ENCODE data around the gene SLC7A6OS.

SLC7A6OS gene

GRCh38 chr16:68300734-68301459 is 9.8 kb downstream of the SLC7A6OS start:
- Histone ChIP-seq H3K9ac (ENCODE audit: low read length in 5 of 5) (peak overlapping the region in 2 of 5 donors; percentile 2 to 45), H3K27ac (ENCODE audit: low read depth, low read length) (peak overlapping the region; percentile 94)

GRCh38 chr16:68299571-68300453 is 10.9 kb downstream of the SLC7A6OS start:
- Histone ChIP-seq H3K9ac (ENCODE audit: low read length in 5 of 5) (no peak overlapping the region), H3K27ac (ENCODE audit: low read depth, low read length) (peak overlapping the region; percentile 94), H3K4me3 (ENCODE audit: low read depth in 1 of 5, low read length in 5 of 5) (no peak overlapping the region), H3K36me3 (ENCODE audit: control insufficient read depth in 5 of 5, insufficient read depth in 5 of 5, low read length in 5 of 5) (peaks cover 33 to 96% (median 79%) of the 10 kb centered on the region in 5 donors), H3K4me1 (ENCODE audit: control insufficient read depth in 5 of 5, insufficient read depth in 5 of 5, low read length in 5 of 5) (peaks cover 0 to 44% (median 42%) of the 10 kb centered on the region in 5 donors), H3K9me3 (ENCODE audit: control insufficient read depth in 5 of 5, low read length in 5 of 5) (no peaks in the 10 kb centered on the region), H3K27me3 (ENCODE audit: control insufficient read depth in 5 of 5, insufficient read depth in 4 of 5, low read length in 5 of 5) (no peaks in the 10 kb centered on the region)

More at GRCh38 chr16:68300734-68301459, 9.8 kb downstream of the SLC7A6OS start:
- Histone ChIP-seq H3K27me3 (ENCODE audit: control insufficient read depth in 5 of 5, insufficient read depth in 4 of 5, low read length in 5 of 5) (no peaks in the 10 kb centered on the region), H3K4me1 (ENCODE audit: control insufficient read depth in 5 of 5, insufficient read depth in 5 of 5, low read length in 5 of 5) (peaks cover 0 to 44% (median 42%) of the 10 kb centered on the region in 5 donors), H3K4me3 (ENCODE audit: low read depth in 1 of 5, low read length in 5 of 5) (no peak overlapping the region), H3K9me3 (ENCODE audit: control insufficient read depth in 5 of 5, low read length in 5 of 5) (no peaks in the 10 kb centered on the region), H3K36me3 (ENCODE audit: control insufficient read depth in 5 of 5, insufficient read depth in 5 of 5, low read length in 5 of 5) (peaks cover 29 to 98% (median 81%) of the 10 kb centered on the region in 5 donors)

GRCh38 chr16:68298907-68299561 is 11.7 kb downstream of the SLC7A6OS start:
- Histone ChIP-seq H3K4me3 (ENCODE audit: low read depth in 1 of 5, low read length in 5 of 5) (no peak overlapping the region), H3K4me1 (ENCODE audit: control insufficient read depth in 5 of 5, insufficient read depth in 5 of 5, low read length in 5 of 5) (peaks cover 0 to 44% (median 42%) of the 10 kb centered on the region in 5 donors), H3K27me3 (ENCODE audit: control insufficient read depth in 5 of 5, insufficient read depth in 4 of 5, low read length in 5 of 5) (no peaks in the 10 kb centered on the region), H3K9ac (ENCODE audit: low read length in 5 of 5) (no peak overlapping the region), H3K9me3 (ENCODE audit: control insufficient read depth in 5 of 5, low read length in 5 of 5) (no peaks in the 10 kb centered on the region), H3K27ac (ENCODE audit: low read depth, low read length) (peak overlapping the region; percentile 94), H3K36me3 (ENCODE audit: control insufficient read depth in 5 of 5, insufficient read depth in 5 of 5, low read length in 5 of 5) (peaks cover 35 to 96% (median 84%) of the 10 kb centered on the region in 5 donors)

GRCh38 chr16:68298312-68298711 is 12.4 kb downstream of the SLC7A6OS start:
- H3K9ac ChIP-seq (ENCODE audit: low read length in 5 of 5): peak overlapping the region in 4 of 5 donors; percentile 4 to 66 (median 40)
- no peaks in the 10 kb centered on the region for H3K9me3 ChIP-seq (ENCODE audit: control insufficient read depth in 5 of 5, low read length in 5 of 5)
- H3K4me1 ChIP-seq (ENCODE audit: control insufficient read depth in 5 of 5, insufficient read depth in 5 of 5, low read length in 5 of 5): peaks cover 0 to 44% (median 42%) of the 10 kb centered on the region in 5 donors
- peak overlapping the region; percentile 94 for H3K27ac ChIP-seq (ENCODE audit: low read depth, low read length)
- H3K4me3 ChIP-seq (ENCODE audit: low read depth in 1 of 5, low read length in 5 of 5): no peak overlapping the region
- H3K36me3 ChIP-seq (ENCODE audit: control insufficient read depth in 5 of 5, insufficient read depth in 5 of 5, low read length in 5 of 5): peaks cover 32 to 96% (median 84%) of the 10 kb centered on the region in 5 donors
- H3K27me3 ChIP-seq (ENCODE audit: control insufficient read depth in 5 of 5, insufficient read depth in 4 of 5, low read length in 5 of 5): no peaks in the 10 kb centered on the region

- no peaks in the 10 kb centered on the region for H3K9me3 ChIP-seq (ENCODE audit: control insufficient read depth in 5 of 5, low read length in 5 of 5)
- H3K27me3 ChIP-seq (ENCODE audit: control insufficient read depth in 5 of 5, insufficient read depth in 4 of 5, low read length in 5 of 5): no peaks in the 10 kb centered on the region
- H3K4me3 ChIP-seq (ENCODE audit: low read depth in 1 of 5, low read length in 5 of 5): no peak overlapping the region
- peak overlapping the region in 3 of 5 donors; percentile 4 to 66 (median 32) for H3K9ac ChIP-seq (ENCODE audit: low read length in 5 of 5)
- H3K36me3 ChIP-seq (ENCODE audit: control insufficient read depth in 5 of 5, insufficient read depth in 5 of 5, low read length in 5 of 5): peaks cover 32 to 98% (median 87%) of the 10 kb centered on the region in 5 donors
- H3K27ac ChIP-seq (ENCODE audit: low read depth, low read length): peak overlapping the region; percentile 94
- peaks cover 0 to 44% (median 42%) of the 10 kb centered on the region in 5 donors for H3K4me1 ChIP-seq (ENCODE audit: control insufficient read depth in 5 of 5, insufficient read depth in 5 of 5, low read length in 5 of 5)
Observed at GRCh38 chr16:68297908-68298307, 12.8 kb downstream of the SLC7A6OS start.

GRCh38 chr16:68296693-68297092 is 14.1 kb downstream of the SLC7A6OS start:
- H3K27ac ChIP-seq (ENCODE audit: low read depth, low read length): peak overlapping the region; percentile 94
- H3K4me1 ChIP-seq (ENCODE audit: control insufficient read depth in 5 of 5, insufficient read depth in 5 of 5, low read length in 5 of 5): peaks cover 2 to 52% (median 43%) of the 10 kb centered on the region in 5 donors
- H3K27me3 ChIP-seq (ENCODE audit: control insufficient read depth in 5 of 5, insufficient read depth in 4 of 5, low read length in 5 of 5): no peaks in the 10 kb centered on the region
- no peaks in the 10 kb centered on the region for H3K9me3 ChIP-seq (ENCODE audit: control insufficient read depth in 5 of 5, low read length in 5 of 5)
- no peak overlapping the region for H3K9ac ChIP-seq (ENCODE audit: low read length in 5 of 5)
- no peak overlapping the region for H3K4me3 ChIP-seq (ENCODE audit: low read depth in 1 of 5, low read length in 5 of 5)
- H3K36me3 ChIP-seq (ENCODE audit: control insufficient read depth in 5 of 5, insufficient read depth in 5 of 5, low read length in 5 of 5): peaks cover 30 to 97% (median 85%) of the 10 kb centered on the region in 5 donors

GRCh38 chr16:68296291-68296690 is 14.5 kb downstream of the SLC7A6OS start:
- H3K36me3 ChIP-seq (ENCODE audit: control insufficient read depth in 5 of 5, insufficient read depth in 5 of 5, low read length in 5 of 5): peaks cover 27 to 97% (median 87%) of the 10 kb centered on the region in 5 donors
- H3K4me1 ChIP-seq (ENCODE audit: control insufficient read depth in 5 of 5, insufficient read depth in 5 of 5, low read length in 5 of 5): peaks cover 4 to 56% (median 46%) of the 10 kb centered on the region in 5 donors
- peak overlapping the region; percentile 42 for H3K27ac ChIP-seq (ENCODE audit: low read depth, low read length)
- no peak overlapping the region for H3K4me3 ChIP-seq (ENCODE audit: low read depth in 1 of 5, low read length in 5 of 5)
- no peaks in the 10 kb centered on the region for H3K27me3 ChIP-seq (ENCODE audit: control insufficient read depth in 5 of 5, insufficient read depth in 4 of 5, low read length in 5 of 5)
- no peaks in the 10 kb centered on the region for H3K9me3 ChIP-seq (ENCODE audit: control insufficient read depth in 5 of 5, low read length in 5 of 5)
- no peak overlapping the region for H3K9ac ChIP-seq (ENCODE audit: low read length in 5 of 5)

GRCh38 chr16:68292425-68292824 is 18.3 kb downstream of the SLC7A6OS start:
- Histone ChIP-seq H3K9me3 (ENCODE audit: control insufficient read depth in 5 of 5, low read length in 5 of 5) (no peaks in the 10 kb centered on the region), H3K36me3 (ENCODE audit: control insufficient read depth in 5 of 5, insufficient read depth in 5 of 5, low read length in 5 of 5) (peaks cover 10 to 72% (median 65%) of the 10 kb centered on the region in 5 donors), H3K9ac (ENCODE audit: low read length in 5 of 5) (no peak overlapping the region), H3K4me1 (ENCODE audit: control insufficient read depth in 5 of 5, insufficient read depth in 5 of 5, low read length in 5 of 5) (peaks cover 18 to 60% (median 47%) of the 10 kb centered on the region in 5 donors), H3K27me3 (ENCODE audit: control insufficient read depth in 5 of 5, insufficient read depth in 4 of 5, low read length in 5 of 5) (no peaks in the 10 kb centered on the region), H3K4me3 (ENCODE audit: low read depth in 1 of 5, low read length in 5 of 5) (no peak overlapping the region), H3K27ac (ENCODE audit: low read depth, low read length) (peak overlapping the region; percentile 49)

GRCh38 chr16:68291227-68291626 is 19.5 kb downstream of the SLC7A6OS start:
- H3K27me3 ChIP-seq (ENCODE audit: control insufficient read depth in 5 of 5, insufficient read depth in 4 of 5, low read length in 5 of 5): no peaks in the 10 kb centered on the region
- H3K4me1 ChIP-seq (ENCODE audit: control insufficient read depth in 5 of 5, insufficient read depth in 5 of 5, low read length in 5 of 5): peaks cover 21 to 62% (median 59%) of the 10 kb centered on the region in 5 donors
- H3K36me3 ChIP-seq (ENCODE audit: control insufficient read depth in 5 of 5, insufficient read depth in 5 of 5, low read length in 5 of 5): peaks cover 10 to 65% (median 54%) of the 10 kb centered on the region in 5 donors
- peak overlapping the region; percentile 94 for H3K27ac ChIP-seq (ENCODE audit: low read depth, low read length)
- no peaks in the 10 kb centered on the region for H3K9me3 ChIP-seq (ENCODE audit: control insufficient read depth in 5 of 5, low read length in 5 of 5)
- H3K4me3 ChIP-seq (ENCODE audit: low read depth in 1 of 5, low read length in 5 of 5): no peak overlapping the region
- peak overlapping the region in 1 of 5 donors; percentile 9 for H3K9ac ChIP-seq (ENCODE audit: low read length in 5 of 5)

Data from subcutaneous abdominal adipose tissue (tissue), 5 donors.